HCT116 (cell line): ENCODE data around the gene GPA33.

Experiments used
- CTCF ChIP-seq, 3 experiments: fragments of 200-600 bp in 1 of 3; sonication (generic) in 1 of 3; IDR thresholded peaks in 2 of 3; conservative IDR thresholded peaks in 1 of 3; 2 replicates each; pipeline ENCODE4 v1.5.1; 2012 to 2017; ENCODE audit warnings: low read depth in 2 of 3, low read length in 2 of 3, antibody characterized with exemption in 1 of 3, borderline replicate concordance in 1 of 3, control low read depth in 1 of 3, mild to moderate bottlenecking in 1 of 3, mixed read lengths in 1 of 3, mixed run types in 1 of 3, moderate library complexity in 1 of 3; ENCODE audit not compliant: insufficient read depth in 1 of 3
- MAX ChIP-seq: IDR thresholded peaks from 2 replicates; pipeline ENCODE4 v1.6.1; 2012
- POLR2A ChIP-seq: IDR thresholded peaks from 2 replicates; pipeline ENCODE4 v1.7.0; 2011; ENCODE audit warnings: borderline replicate concordance; ENCODE audit not compliant: insufficient read depth, insufficient read length; ENCODE audit errors: extremely low read depth
- SIN3A ChIP-seq: IDR thresholded peaks from 2 replicates; pipeline ENCODE4 v1.6.1; 2012; ENCODE audit warnings: low read depth

GRCh38 chr1:167109125-167109524, 18.9 kb upstream of the GPA33 start:
- TF ChIP-seq CTCF (IDR thresholded peaks at IDR 0.05 in 2 of 3, conservative IDR thresholded peaks at IDR 0.05 in 1 of 3; ENCODE audit: borderline replicate concordance in 1 of 3, insufficient read depth in 1 of 3, low read depth in 2 of 3, low read length in 2 of 3) (no peak), SIN3A (no peak), MAX (no peak), POLR2A (no peak)
